ENCODE data around the gene MTMR11.
"Not testable (repeated sequence)": the region's sequence is repeated elsewhere in the genome, so short reads cannot be mapped to it uniquely, and the experiment has no call there.

The MTMR11 gene, protein sequence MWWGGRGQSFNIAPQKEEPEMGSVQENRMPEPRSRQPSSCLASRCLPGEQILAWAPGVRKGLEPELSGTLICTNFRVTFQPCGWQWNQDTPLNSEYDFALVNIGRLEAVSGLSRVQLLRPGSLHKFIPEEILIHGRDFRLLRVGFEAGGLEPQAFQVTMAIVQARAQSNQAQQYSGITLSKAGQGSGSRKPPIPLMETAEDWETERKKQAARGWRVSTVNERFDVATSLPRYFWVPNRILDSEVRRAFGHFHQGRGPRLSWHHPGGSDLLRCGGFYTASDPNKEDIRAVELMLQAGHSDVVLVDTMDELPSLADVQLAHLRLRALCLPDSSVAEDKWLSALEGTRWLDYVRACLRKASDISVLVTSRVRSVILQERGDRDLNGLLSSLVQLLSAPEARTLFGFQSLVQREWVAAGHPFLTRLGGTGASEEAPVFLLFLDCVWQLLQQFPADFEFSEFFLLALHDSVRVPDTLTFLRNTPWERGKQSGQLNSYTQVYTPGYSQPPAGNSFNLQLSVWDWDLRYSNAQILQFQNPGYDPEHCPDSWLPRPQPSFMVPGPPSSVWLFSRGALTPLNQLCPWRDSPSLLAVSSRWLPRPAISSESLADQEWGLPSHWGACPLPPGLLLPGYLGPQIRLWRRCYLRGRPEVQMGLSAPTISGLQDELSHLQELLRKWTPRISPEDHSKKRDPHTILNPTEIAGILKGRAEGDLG

DNA sequence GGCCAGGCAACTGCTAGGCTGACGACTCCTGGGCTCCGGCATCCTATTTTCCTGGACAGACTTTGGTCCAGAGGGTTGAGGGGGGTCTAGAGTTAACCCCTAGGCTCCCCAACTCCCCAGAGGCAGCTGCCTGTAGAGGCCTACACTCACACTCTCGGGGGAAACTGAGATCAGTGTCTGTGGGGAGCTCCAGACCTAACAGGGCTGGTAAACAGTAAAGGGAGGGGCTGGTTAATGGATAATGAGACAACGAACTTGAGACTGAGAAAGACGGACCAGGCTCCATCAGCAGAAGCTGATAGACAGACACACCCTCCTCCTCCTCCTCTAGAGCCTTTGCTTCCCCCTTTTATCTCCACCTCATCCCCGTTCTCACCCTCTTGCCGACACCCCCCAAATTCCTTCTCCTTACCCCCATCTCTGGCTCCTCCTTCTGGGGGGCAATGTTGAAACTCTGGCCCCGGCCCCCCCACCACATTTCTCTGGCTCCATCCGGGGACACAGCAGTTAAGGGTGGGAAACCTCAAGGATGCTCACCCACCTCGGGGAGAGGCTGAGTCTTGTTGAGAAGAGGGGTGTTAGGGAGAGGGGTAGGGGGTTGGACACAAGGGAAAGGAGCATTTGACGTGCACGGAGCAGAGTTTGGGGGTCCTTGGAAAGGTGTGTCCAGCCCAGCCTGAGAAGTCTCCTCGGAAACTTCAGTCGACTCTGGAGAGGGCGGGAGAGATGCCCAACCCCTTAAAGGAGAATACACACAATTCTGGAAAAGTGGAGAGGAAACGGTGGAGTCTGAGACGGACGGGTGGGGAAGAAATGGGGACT lies at the start of gene MTMR11:
MTMR11 (minus strand) TSS at position 710 of the 822 bp plus-strand sequence; CDS start at position 478, 232 bp downstream.
- no peak for DNase-seq

DNA sequence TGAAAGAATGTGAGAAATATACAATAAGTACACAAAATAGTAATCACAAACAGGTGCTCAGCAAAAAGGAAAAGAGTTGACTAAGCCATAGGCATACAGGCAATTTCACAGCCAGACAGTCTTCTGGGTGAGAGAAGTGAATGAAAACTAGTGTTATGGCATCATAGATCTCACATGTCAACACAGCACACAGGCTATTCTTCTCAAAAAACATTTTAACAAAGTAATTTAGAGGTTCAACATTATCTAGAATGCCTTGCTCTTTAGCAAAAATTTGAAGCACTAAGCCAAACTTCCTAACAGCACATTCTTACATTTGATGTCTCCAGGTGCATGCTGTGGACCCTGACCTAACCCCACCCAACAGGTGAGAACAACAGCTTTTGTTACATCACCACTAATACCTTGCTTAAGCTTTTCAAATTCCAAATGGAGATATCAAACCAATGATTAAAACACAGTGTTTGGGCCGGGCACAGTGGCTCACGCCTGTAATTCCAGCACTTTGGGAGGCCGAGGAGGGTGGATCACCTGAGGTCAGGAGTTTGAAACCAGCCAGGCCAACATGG lies 43.4 kb upstream of the MTMR11 start:
- no peak for DNase-seq

DNA sequence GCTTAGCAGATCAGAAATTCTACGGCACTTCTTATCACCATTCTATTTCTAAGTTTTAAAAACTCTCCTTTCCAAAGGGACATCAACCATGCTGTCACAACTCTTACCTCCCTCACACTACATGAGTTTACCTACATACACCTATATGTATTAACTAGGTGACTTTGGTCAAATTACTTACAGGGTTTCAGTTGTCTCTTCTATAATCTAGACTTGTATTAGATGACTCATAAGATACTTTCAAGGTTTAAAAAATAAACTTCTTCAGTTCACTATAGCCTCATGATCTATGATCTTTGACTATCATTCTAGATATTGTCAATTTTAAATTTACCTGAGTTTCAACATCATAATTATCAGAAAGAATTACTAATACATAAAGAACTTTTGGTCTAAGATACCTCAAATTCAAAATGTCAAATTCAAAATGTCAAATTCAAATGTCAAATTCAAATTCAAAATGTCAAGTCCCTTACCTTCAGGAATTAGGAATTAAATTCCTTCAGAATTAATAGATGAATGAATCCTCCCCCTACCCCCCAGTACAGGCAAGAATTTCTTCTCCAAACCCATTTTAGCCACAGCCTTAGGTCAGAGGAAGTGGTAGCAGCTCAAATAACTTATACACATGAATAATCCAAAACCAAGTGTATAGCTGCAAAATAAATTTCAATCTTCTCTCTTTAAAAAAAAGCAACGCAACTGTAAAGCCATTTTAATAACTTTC lies 42.7 kb upstream of the MTMR11 start:
- DNase-seq, result no peak

DNA sequence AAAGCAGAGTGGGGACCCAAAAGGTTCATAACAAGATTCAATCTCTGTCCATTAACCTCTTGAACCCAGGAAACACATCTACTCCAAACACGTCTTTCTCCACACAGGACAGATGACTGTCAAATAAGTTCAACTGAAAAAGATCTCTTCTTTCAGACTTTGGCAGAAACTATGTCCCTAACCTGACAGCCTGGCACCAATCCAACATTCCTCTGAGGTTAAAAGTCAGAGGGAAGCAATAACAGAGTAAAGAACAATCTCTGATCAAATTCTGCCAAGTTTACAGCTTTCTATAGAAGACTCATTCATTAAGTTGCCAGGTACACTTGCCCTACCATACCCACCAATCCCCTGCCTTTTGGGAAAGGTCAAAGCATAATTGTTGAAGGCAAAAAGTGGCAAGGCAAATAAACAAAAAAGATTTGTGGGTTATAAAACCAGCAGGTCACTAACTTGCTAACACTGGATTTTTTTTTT lies 41.9 kb upstream of the MTMR11 start:
- DNase-seq, result no peak

DNA sequence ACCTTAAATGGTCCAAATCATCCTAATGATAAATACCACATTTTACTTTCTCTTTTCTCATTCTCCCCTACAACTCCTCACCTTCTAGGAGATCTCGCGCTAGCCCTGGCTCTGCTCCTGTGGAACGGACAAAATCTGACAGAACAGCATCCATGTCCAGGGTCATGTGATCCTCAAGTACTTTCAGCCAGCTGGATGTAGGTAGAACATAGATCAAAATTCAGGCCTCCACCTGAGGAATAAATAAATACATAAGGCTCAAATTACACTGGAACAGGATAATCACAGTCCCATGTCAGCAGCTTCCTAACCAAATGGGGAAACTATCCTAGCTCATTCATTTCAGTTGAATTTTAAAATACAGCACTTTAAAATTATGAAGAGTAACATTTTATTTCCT lies 40.7 kb upstream of the MTMR11 start:
- DNase-seq, result no peak

DNA sequence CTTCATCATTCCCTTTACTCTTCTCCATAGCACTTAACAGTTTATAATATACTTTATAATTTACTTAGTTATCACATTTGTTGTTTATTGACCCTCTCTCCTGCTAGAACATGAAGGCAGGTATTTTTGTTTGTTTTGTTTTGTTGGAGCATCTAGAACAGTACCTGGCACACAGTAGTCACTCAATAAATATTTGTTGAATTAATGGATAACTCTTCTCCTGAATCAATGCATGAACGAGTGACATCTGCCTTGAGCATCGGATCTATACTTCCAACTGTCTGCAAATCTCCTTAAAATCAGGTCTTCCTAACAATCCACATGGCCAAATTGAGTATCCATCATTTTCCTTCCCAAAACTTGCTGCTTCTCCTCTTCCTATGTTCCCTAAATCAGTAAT lies 35.9 kb upstream of the MTMR11 start:
- DNase-seq, result no peak

DNA sequence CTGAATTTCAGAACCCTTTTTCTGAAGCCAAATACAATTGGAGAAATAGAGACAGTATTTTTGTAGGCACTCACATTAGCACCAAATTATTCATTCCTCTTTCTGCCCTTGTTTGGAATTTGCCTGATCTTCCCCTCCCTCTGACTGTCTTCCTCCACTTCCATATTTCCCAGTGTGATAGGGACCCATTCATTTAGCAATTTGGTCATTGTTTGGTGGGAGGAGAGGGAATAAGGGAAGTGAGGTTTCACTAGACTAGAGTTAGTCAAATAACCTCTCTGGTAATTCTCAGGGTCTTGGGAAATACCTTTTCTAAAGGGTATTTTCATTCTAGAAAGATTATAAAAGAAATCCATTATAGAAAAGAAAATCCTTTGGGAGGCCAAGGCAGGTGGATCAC lies 31.0 kb upstream of the MTMR11 start:
- no peak for DNase-seq

DNA sequence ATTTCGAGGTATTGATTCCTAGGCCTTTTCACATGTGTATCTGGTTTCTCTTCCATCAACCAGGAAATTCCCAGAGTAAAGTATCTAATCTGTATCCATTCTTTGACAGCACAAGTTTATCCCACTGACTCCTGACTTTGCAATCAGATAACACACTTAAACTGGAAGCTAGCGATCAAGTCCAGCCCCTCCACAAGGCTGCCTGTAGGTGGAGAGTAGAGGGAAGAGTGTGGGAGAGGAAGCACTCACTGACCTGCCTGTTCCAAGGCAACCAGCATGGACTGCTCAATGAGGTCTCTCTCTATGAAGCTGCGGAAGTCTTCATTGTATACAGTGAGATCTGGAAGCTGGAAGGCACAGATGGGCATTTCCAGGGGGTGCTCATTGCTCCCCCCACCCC lies 30.4 kb upstream of the MTMR11 start:
- DNase-seq, result no peak

DNA sequence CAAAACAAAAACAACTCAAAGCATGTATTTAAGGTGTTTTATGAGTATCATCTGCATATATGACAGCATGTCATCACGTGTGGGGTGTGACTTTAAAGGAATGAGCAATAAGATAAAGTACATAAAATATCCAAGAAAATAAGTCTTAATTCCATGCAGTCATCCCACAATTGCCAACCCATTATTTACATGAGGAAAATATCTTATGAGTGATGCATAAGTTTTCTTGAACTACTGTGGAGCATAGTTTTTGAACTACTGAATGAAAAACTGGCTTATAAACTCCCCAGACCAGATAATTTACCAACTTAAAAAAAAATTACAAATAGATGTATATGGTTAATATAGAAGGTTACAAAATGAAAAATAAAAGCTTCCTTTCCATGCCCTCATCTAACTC lies 29.7 kb upstream of the MTMR11 start:
- DNase-seq, result no peak

DNA sequence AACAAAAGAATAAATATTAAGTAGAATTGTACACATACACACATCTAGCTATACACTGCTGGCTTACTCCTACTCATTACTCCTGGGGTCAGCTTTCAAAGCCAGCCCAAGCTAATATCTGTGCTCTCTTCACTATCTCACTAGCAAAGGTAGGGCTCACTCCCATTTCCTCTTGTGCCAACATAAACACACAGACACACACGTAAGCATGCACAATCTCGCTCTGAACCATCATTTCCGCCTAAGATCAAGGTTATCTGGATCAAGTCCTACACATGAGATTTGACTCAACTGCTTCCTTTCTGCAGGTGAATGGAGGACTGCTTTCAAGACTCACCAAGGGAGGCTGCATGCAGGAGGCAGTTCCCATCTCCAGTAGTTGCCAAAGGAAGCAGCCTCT lies 28.8 kb upstream of the MTMR11 start:
- DNase-seq, result no peak

DNA sequence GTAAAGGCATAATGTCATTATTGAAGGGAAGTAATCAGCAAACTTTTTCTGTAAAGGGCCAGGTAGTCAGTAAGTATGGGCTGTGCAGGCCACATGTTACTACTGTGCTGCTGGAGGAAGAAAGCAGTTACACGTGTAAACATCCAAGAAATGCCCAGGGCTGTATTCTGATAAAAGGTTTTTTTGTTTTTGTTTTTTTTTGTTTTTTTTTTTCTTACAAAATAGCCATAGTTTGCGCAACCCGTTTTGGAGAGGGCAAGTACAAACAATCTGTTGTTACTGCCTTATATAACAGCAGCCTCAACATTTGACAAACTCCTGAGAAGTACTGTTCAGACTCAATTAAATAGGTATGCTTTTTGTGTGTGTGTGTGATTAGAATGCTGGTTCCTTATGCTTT lies 26.7 kb upstream of the MTMR11 start:
- DNase-seq, result no peak

DNA sequence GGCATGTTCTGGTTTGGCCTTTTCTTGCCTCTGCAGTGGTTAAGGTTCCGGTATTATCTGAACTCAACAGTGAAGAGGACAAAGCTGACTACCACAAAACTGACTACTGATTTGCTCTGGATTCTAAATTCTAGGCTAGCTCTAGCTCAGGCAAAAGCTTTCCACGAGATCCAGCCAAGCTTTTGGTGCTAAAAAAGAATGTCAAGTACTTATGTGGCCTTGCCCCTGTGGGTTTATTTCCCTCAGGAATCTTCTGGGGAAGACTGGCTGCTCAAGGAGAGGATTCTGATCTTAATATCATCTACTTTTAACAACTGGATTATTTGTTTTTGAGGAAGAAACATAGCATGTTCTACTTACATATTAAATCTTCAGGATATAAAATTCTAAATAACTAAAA lies 26.1 kb upstream of the MTMR11 start:
- DNase-seq, result no peak

DNA sequence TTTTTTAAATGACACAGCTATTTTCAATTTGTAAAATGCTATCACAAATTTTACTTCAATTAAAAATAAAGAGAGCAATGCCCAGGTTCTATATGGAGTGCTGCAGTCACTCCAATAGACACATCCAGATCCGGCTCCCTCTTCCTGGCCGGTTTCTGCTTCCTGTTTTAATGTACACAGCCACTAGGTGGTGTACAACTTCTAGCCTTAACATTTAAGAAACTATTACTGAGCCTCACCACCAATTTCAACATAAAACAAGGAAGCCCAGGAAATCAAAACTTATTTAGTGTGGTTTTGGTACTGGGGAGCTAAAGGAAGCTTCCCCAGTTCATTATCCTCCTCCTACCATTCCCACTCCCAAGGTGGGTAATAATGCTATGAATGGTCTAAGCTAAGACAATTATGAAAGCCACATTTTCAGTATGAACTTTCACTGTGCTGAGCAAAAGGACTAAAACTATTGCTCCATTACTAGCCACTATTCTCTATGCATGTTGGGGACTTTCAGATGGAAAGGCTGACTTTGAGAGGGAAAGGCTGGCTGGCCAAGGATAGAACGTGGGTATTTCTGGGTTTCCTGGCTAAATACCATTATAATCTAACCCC lies 25.5 kb upstream of the MTMR11 start:
- peak; percentile 67 for DNase-seq

DNA sequence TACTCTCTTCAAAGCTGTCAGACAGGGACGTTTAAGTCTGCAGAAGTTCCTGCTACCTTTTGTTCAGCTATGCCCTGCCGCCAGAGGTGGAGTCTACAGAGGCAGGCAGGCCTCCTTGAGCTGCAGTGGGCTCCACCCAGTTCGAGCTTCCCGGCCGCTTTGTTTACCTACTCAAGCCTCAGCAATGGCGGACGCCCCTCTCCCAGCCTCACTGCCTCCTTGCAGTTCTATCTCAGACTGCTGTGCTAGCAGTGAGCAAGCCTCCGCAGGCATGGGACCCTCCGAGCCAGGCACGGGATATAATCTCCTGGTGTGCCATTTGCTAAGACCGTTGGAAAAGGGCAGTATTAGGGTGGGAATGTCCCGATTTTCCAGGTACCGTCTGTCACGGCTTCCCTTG lies 20.9 kb upstream of the MTMR11 start:
- DNase-seq, result not testable (repeated sequence)

DNA sequence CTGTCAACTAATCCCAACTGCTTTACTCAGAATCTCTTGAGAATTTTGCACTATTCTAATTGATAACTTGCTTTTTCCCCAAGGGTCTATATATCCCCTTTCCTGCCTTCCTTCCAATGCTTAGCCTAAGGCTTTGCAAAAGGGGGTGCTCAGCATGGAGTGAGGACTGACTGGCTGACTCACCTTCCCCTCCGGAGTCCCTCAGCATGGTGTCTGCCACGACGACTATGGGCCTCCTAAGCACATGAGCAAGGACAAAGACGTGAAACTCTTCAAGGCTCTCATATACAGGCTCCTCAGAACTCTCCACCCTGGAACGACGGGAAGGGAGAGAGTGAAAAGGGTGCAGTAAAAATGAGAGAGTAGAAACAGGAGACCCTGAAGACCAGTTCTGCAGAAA lies 13.2 kb upstream of the MTMR11 start:
- no peak for DNase-seq

DNA sequence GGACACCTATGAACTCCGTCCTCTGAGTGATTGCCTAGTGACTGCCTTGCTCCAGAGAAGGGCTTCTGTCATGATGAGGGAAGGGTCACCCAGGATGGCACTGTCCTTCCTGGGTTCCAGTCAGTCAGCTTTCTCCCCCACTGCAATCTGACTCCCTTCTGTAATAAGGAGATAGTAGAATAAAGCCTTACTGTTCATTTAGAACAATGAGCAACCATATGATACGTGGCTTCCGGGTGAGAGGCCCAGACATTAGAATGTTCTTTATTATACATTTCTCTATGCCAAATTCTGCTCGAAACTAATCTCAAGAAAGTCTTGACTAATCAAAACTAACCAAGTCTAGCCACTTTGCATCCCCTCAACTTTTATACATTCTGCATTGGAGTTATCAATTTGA lies 8.5 kb upstream of the MTMR11 start:
- no peak for DNase-seq

DNA sequence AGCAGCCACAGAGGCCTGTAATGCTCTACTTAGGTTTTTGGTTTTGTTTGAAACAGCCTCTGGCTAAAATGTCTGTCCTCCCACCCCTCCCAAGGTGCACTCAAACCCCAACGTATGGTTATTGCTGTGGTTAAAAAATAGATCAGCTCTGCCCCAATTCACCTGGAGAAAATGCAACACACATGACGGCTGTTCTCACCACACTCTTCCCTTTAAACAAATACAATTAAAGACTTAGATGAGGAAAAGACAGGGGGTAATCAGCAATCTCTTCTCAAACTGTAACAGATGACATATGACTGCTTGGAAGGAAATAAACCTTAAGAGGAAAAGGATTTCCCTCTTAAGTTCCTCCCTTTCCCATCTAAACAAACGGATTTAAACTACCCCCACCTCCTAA lies 6.2 kb upstream of the MTMR11 start:
- DNase-seq, result no peak

DNA sequence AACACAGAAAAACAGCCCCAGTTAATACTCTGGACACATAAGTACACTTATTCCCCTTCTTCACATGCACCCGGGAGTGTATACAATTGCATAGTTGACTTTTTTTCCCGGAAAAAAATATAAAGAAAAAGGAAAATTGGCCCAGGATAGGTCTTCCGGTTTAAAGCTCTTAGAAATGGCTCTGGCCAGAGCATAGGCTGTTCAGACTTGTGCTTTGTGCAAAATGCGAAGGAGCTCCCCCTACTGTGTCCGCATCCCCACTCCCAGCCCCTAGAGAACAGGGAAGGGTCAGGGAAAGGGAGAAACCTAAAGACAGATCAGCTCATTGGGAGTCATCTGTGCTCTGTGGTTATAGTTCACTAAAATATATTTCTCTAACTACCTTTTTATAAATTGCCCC lies 5.5 kb upstream of the MTMR11 start:
- DNase-seq, result no peak

DNA sequence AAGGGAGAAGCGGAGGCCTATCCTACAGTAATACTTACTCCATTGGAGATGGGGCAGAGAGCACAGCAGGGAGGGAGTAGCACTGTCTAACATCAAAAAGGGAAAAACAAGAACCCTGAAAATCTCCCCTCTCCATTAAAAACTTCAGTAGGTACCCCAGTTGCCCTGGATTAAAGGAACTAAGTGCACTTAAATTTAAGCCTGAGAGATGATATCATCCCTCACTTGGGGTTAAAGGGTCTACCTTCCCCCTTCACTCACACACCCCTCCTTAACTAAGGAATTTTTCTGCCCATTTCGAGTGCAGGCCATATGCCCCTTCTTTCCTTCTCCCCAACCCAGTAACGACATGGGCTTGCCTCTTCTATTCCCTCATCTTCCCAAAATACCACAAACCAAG lies 3.7 kb upstream of the MTMR11 start:
- DNase-seq, result no peak

DNA sequence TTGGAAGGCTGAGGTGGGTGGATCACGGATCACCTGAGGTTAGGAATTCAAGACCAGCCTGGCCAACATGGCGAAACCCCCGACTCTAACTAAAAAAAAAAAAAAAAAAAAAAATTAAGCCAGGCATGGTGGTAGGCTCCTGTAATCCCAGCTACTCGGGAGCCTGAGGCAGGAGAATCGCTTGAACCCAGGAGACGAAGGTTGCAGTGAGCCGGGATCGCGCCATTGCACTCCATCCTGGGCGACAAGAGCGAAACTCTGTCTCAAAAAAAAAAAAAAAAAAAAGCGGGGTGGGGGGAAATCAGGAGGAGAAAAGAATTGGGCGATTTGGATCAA lies 2.0 kb upstream of the MTMR11 start:
- DNase-seq, result not testable (repeated sequence)

DNA sequence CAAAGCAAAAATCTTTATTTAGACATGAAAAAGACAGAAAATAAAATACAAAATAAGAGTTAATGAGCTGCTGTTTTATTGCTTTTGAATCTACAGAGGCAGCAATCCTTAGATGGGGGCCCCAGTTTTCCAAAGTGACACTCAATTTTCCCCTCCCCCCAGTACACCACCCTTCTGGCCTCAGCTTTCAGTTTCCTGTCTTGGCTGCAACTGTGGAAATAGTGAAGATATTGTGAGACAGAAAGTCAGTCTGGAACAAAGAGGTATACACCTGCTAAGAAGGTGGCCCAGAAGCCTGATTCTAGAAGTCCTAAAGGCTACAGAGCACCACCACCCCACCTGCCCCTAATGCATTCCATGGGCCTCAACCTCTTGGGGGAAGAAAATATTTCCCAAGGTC lies 1.1 kb upstream of the MTMR11 start:
- DNase-seq, result no peak

Data from activated effector memory CD4-positive, alpha-beta T cell treated with anti-CD3 and anti-CD28 coated beads, Interleukin-2, amount 50 U/mL, for 16 hours (primary cell).